Activated T-helper 2 cell treated with anti-CD3 and anti-CD28 coated beads, Interferon-gamma antibody, Interleukin-2, Interleukin-4, amounts not matched to agents 10 μg/mL and 5 μg/mL and 100 μg/mL, durations not matched to agents 14 hours and 24 hours and 36 hours (primary cell): ENCODE measurements around the gene DNAJB14. TPM values are rescaled to one million over a fixed set of nuclear protein-coding genes. Genes with fewer than 3 reads are reported as not detected.
"Not testable (repeated sequence)": the region's sequence is repeated elsewhere in the genome, so short reads cannot be mapped to it uniquely, and the experiment has no call there.

Experiments used
- DNase-seq: peaks from one replicate; pipeline ENCODE4 v3.0.0; 2021; ENCODE audit warnings: low spot score
- H3K27ac Mint-ChIP-seq: one replicate; pipeline ENCODE4 v1.8.0; 2021; ENCODE audit warnings: mixed read lengths
- H3K27me3 Mint-ChIP-seq: one replicate; pipeline ENCODE4 v1.8.0; 2021; ENCODE audit warnings: low read depth, mixed read lengths
- H3K36me3 Mint-ChIP-seq: one replicate; pipeline ENCODE4 v1.8.0; 2021; ENCODE audit warnings: low read depth, mixed read lengths
- H3K4me1 Mint-ChIP-seq: one replicate; pipeline ENCODE4 v1.8.0; 2021; ENCODE audit warnings: low read depth, mixed read lengths
- H3K4me3 Mint-ChIP-seq: one replicate; pipeline ENCODE4 v1.8.0; 2021; ENCODE audit warnings: low read depth, mild to moderate bottlenecking, moderate library complexity, mixed read lengths
- H3K9me3 Mint-ChIP-seq: one replicate; pipeline ENCODE4 v1.8.0; 2021; ENCODE audit warnings: mixed read lengths
- intact Hi-C: fragments of 100-400 bp; cut with micrococcal nuclease; formaldehyde crosslinking; loops from one replicate; pipeline ENCODE4 v1.15.1; 2023
- total RNA-seq: library from RNA; stranded (reverse); gene quantifications from 2 replicates; pipeline ENCODE4 v1.2.3, GENCODE V29; 2022

Gene DNAJB14
- total RNA-seq, 1 donor from 2014 or later: 49.9 TPM

DNA sequence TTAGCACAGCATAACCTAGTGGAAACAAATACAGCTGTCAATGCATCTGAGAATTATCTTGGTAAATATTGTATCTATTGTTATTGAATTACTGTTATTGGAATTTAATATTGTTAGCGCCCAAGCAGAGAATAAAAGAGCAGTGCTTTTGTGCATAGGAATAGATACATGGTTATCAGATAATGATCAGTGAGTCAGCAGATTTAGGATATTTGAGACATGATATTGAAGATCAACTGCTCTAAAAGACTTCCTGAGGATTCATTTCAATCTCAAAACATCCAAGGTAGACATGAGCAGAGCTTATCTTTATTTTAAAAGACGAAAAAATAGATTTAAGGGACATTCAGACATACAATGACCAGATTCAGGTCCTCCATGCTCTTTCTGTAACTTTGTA, 14.2 kb upstream of the DNAJB14 start:
- peaks cover 17% of the 10 kb centered on the region for H3K9me3 Mint-ChIP-seq
- intact Hi-C loops: no loop called here
- H3K4me3 Mint-ChIP-seq: no peak overlapping the region
- H3K4me1 Mint-ChIP-seq: peaks cover 15% of the 10 kb centered on the region
- peaks cover 15% of the 10 kb centered on the region for H3K36me3 Mint-ChIP-seq
- no peak overlapping the region for H3K27ac Mint-ChIP-seq
- peaks cover 4% of the 10 kb centered on the region for H3K27me3 Mint-ChIP-seq
- DNase-seq: no peak

DNA sequence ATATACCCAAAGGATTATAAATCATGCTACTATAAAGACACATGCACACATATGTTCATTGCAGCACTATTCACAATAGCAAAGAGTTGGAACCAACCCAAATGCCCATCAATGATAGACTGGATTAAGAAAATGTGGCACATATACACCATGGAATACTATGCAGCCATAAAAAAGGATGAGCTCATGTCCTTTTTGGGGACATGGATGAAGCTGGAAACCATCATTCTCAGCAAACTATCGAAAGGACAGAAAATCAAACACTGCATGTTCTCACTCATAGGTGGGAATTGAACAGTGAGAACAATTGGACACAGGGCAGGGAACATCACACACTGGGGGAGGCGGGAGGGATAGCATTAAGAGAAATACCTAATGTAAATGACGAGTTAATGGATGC, 11.8 kb upstream of the DNAJB14 start:
- H3K4me1 Mint-ChIP-seq, H3K4me3 Mint-ChIP-seq, H3K27me3 Mint-ChIP-seq, H3K27ac Mint-ChIP-seq, DNase-seq: not testable (repeated sequence)
- H3K36me3 Mint-ChIP-seq: peaks cover 15% of the 10 kb centered on the region
- peaks cover 17% of the 10 kb centered on the region for H3K9me3 Mint-ChIP-seq
- intact Hi-C loops: loop anchor here (10.0 kb wide), 1 partner anchor 1067 kb away; no protein-coding TSS in a partner anchor

DNA sequence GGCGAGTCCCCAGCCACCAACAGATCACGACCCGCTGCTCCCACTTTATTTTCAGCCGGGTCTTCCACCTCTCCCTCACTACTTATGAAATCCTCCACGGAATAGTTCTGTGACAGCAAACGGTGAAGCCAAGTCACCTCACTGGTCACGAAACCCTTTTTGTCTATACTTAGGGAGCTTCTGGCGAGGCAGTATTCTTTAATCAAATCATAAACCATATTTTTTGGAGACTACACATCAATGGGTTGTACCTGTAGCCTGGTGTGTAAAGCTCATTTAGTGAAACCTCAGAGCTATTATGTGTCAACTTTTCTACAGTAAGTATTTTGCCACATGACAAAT, 4.5 kb upstream of the DNAJB14 start:
- Mint-ChIP-seq H3K9me3 (peaks cover 2% of the 10 kb centered on the region), H3K4me3 (no peak overlapping the region), H3K4me1 (peaks cover 18% of the 10 kb centered on the region), H3K36me3 (peaks cover 19% of the 10 kb centered on the region), H3K27ac (no peak overlapping the region), H3K27me3 (no peaks in the 10 kb centered on the region)
- intact Hi-C loops: loop anchor here (5.0 to 10.0 kb wide), 2 partner anchors 141 to 1074 kb away; no protein-coding TSS in a partner anchor
- no peak for DNase-seq

DNA sequence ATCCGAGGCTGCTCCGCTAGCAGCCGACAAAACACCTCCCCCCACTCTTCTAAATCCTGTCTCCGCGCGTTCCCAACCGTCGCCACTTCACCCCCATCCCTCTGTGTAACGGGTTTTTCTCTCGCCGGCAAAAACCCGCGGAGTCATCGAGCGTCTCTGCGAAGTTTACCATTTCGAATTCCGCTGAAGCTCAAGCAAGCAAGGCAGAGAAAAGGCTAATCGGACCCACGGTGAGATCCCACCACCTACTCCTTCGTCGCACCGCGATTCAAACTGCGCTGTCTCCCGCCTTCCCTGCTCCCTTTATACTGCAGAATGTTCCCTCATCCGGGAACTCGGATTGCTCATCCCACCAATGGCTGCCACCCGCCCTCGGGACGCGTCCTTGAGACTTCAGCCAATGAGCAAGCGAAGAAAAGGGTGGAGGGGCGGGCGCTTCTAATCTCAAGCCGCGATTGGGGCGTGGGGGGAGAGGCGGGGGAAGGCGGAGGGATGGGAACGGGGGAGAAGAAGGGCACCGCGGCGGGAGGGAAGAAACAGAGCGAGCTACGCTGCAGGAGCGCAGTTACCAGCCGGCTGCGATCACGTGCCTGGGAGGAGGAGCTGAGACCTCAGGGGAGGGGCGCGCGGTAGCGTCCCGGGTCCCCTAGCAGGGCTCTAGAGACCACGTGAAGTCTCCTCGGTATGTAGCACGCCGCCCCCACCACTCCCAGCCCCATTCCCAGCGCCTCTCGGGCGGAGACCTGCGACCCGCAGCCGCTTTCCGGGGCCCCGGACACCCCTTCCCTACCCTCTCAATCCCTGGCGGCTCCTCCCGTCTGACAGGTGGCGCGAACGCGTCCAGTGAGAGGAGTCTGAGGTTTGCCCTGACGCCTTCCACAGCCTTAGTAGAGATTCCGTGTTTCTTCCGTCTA, 3.8 kb upstream of the DNAJB14 start, which contains the start of gene H2AZ1:
Gene H2AZ1, minus strand, starts transcription at position 277 of the 914 bp plus-strand sequence. Its CDS starts 105 bp downstream, at position 172.
- intact Hi-C loops: loop anchor here (1.0 to 10.0 kb wide), 10 partner anchors 56 to 1397 kb away; partner anchors contain the start of genes ADH5, LAMTOR3, METAP1 and PPP3CA
- Mint-ChIP-seq H3K27ac (no peak within 1 kb of the TSS), H3K9me3 (no peaks in the 10 kb centered on the region), H3K4me3 (no peak within 1 kb of the TSS), H3K4me1 (peaks cover 24% of the 10 kb centered on the region), H3K36me3 (peaks cover 23% of the 10 kb centered on the region), H3K27me3 (no peaks in the 10 kb centered on the region)
- peak; percentile 95 for DNase-seq

DNA sequence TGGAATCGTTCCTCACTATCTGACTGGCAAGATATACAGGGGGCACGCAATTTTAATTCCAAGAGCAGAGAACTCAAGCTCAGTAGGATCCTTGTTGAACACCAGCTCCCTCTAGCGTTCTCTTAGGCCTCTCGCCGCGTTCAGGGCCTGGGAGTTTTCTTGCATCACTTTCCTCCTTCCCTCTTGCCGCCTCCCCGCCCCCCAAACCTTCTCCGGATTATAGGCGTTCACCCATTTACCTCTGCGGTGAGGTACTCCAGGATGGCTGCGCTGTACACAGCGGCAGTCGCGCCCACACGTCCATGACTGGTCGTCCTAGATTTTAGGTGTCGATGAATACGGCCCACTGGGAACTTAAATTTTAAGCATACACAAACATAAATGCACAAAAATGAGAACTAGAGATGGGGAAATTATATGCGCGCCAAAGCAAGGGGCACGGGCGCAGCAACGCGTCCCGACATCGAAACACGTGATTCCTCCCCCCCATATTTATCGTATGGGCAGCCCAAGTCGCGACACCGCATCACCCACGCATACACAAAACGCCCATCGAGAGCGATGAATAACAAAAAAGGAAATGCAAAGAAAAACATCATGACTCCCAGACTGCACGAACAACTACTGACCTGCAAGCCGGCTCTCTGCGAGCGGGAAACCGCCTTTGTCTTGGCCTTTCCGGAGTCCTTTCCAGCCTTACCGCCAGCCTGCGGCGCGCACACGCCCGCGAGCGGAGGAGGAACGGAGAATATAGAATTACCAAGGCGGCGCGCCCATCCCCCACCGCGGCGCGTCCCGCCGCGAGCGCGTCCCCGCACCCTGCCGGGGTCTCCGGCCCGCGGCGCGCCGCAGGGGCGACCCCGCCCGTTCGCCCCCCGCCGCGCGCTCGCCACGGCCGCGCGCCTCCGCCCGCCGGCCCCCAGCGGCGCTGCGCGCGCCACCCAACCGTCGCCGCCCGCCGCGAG, 2.9 kb upstream of the DNAJB14 start:
- Mint-ChIP-seq H3K4me3 (no peak overlapping the region), H3K27me3 (no peaks in the 10 kb centered on the region), H3K27ac (no peak overlapping the region), H3K9me3 (no peaks in the 10 kb centered on the region), H3K36me3 (peaks cover 31% of the 10 kb centered on the region), H3K4me1 (peaks cover 31% of the 10 kb centered on the region)
- intact Hi-C loops: loop anchor here (1.0 to 10.0 kb wide), 8 partner anchors 55 to 1398 kb away; partner anchors contain the start of genes ADH5, LAMTOR3, METAP1 and PPP3CA
- DNase-seq: peak; percentile 87

DNA sequence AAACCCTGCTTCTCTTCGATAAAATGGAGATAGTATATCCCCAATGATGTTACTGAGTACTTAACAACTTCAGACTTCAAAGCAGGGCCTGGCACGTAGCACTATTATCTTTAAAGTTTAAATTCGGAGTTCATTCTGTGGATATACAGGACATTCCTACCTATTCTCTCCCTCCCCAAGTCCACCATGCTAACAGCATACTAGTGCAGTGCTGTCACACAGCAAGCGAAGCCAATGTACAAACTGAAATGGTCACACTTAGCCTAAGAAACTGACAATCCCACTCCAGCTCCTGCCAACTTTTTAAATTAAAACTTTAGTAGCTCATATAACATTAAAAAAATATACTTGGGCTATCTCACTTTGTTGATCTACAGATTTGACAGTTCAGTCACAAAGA, 1.2 kb upstream of the DNAJB14 start:
- H3K4me1 Mint-ChIP-seq: peaks cover 48% of the 10 kb centered on the region
- H3K27me3 Mint-ChIP-seq: no peaks in the 10 kb centered on the region
- DNase-seq: no peak
- peak overlapping the region; percentile 98 for H3K27ac Mint-ChIP-seq
- peaks cover 48% of the 10 kb centered on the region for H3K36me3 Mint-ChIP-seq
- H3K4me3 Mint-ChIP-seq: no peak overlapping the region
- peaks cover 6% of the 10 kb centered on the region for H3K9me3 Mint-ChIP-seq
- intact Hi-C loops: loop anchor here (2.0 to 10.0 kb wide), 6 partner anchors 99 to 1400 kb away; partner anchors contain the start of genes ADH5, DAPP1, METAP1 and PPP3CA

DNA sequence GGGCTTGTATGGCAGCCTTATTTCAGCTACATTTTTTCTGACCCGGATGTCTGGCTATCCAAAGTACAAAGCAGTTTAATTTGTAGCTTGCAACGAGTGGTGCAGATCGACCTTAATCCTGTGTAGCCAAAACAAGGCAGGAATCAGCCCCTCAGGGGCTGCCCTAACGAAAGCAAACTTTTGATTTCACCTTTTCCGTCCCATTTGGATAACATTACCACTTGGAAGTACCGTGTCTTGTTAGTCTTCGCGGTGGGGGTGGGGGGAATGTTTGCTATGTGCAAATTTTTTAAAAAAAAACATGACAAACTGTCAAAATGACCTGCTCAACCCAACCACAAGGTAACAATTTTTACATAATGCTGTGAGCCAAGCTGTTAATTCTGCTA, 766 bp upstream of the DNAJB14 start:
- peak overlapping the region; percentile 98 for H3K27ac Mint-ChIP-seq

DNA sequence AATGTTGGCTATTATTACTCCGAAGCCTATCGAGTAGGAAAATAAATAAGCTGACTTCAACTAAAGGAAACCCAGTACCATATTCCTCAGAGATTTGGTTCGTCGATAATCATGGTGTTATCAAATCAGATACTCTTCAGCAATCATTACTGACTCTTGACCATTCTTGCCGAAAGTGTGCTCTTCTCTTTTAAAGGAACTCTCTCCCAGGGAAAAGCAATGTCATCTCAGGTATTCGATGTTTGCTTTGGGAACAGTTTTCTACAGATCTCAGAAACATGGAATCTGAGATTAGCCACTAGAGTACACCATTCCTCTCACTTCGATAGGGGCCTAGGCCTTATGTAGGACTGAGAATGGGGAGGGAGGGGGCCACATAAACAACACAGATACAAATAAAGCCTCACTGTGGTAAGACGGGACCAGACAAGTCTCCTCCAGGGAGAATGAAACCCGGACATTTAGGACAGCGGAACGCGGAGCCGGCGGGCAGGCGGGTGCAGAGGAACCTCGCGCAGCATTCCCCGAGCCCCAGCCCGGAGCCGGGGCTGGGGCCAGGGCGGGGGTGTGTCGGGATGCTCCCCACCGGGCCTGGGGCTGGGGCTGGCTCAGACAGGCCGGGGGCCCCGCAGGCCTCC, 581 bp downstream of the DNAJB14 start:
- peaks cover 6% of the 10 kb centered on the region for H3K9me3 Mint-ChIP-seq
- H3K4me3 Mint-ChIP-seq: peak overlapping the region; percentile 100
- peaks cover 60% of the 10 kb centered on the region for H3K36me3 Mint-ChIP-seq
- no peak for DNase-seq
- peak overlapping the region; percentile 96 for H3K27ac Mint-ChIP-seq
- peaks cover 52% of the 10 kb centered on the region for H3K4me1 Mint-ChIP-seq
- H3K27me3 Mint-ChIP-seq: no peaks in the 10 kb centered on the region
- intact Hi-C loops: loop anchor here (2.0 to 10.0 kb wide), 5 partner anchors 129 to 1401 kb away; partner anchors contain the start of genes ADH5, DAPP1, METAP1 and PPP3CA

More for the DNA sequence above, 766 bp upstream of the DNAJB14 start:
- Mint-ChIP-seq H3K27me3 (no peaks in the 10 kb centered on the region), H3K4me1 (peaks cover 50% of the 10 kb centered on the region), H3K9me3 (peaks cover 6% of the 10 kb centered on the region), H3K4me3 (no peak overlapping the region), H3K36me3 (peaks cover 53% of the 10 kb centered on the region)
- no peak for DNase-seq
- intact Hi-C loops: loop anchor here (2.0 to 10.0 kb wide), 5 partner anchors 130 to 1400 kb away; partner anchors contain the start of genes ADH5, DAPP1, METAP1 and PPP3CA

DNA sequence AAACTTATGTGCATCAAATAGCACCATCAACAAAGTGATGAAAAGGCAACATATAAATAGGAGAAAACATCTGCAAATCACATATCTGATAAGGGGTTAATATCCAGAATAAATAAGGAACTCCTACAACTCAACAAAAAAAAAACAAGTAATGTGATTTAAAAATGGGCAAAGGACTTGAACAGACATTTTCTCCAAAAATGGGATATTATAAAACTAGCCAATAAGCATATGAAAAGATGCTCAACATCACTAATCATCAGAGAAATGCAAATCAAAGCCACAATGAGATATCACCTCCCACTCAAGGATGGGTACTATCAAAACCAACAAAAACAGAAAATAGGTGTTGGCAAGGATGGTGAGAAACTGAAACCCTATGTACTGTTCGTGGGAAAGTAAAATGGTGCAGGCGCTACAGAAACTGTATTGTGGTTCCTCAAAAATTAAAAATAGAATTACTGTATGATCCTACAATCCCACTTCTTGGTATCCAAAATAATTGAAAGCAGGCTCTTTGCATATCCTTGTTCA, 2.4 kb downstream of the DNAJB14 start:
- no peaks in the 10 kb centered on the region for H3K27me3 Mint-ChIP-seq
- H3K4me1 Mint-ChIP-seq: peaks cover 56% of the 10 kb centered on the region
- H3K9me3 Mint-ChIP-seq: peaks cover 6% of the 10 kb centered on the region
- peak overlapping the region; percentile 51 for H3K4me3 Mint-ChIP-seq
- no peak for DNase-seq
- intact Hi-C loops: loop anchor here (10.0 kb wide), 2 partner anchors 859 to 949 kb away; partner anchors contain the start of genes ADH5 and METAP1
- no peak overlapping the region for H3K27ac Mint-ChIP-seq
- H3K36me3 Mint-ChIP-seq: peaks cover 66% of the 10 kb centered on the region

DNA sequence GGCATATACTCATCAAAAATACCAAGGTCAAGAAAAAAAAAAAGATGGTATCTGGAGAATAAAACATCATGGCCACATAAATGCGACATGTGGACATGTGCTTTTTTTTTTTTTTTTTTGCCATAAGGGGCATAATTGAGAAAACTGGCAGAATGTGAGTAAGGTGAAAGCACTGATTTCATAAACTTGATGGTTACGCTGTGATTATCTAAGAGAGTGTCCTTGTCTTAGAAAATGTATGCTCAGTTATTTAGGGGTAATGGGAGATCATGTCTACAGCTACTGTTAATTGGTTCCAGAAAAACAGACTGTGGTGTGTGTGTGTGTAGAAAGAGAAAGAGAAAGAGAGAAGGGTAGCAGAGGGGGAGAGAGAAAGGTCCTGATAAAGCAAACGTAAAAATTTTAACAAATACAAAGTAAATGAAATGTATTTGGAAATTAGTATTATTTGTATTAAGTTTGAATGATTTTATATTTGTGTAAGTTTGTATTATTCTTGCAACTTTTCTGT, 8.1 kb downstream of the DNAJB14 start:
- Mint-ChIP-seq H3K36me3 (peaks cover 70% of the 10 kb centered on the region), H3K27me3 (no peaks in the 10 kb centered on the region), H3K9me3 (peaks cover 25% of the 10 kb centered on the region), H3K4me3 (no peak overlapping the region), H3K4me1 (peaks cover 21% of the 10 kb centered on the region), H3K27ac (no peak overlapping the region)
- no peak for DNase-seq
- intact Hi-C loops: no loop called here

DNA sequence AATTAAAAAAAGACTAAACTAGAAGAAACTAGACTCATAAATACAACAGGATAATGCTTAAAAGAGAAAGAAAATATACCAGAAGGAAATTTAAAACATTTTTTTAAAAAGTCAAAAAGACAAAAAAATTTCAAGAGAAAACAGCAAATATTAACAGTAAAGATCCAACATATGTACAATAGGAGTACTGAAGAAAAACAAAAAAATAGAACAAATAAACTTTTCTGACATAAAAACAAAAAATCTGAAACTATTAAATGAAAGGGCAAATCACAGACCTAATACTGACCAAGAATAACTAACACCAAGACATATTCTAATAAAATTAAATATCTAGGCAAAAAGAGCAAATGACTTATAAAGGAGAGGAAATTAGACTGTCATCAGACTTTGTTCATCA, 11.5 kb downstream of the DNAJB14 start:
- no peak for DNase-seq
- H3K27ac Mint-ChIP-seq: no peak overlapping the region
- intact Hi-C loops: no loop called here
- H3K4me3 Mint-ChIP-seq: no peak overlapping the region
- peaks cover 29% of the 10 kb centered on the region for H3K9me3 Mint-ChIP-seq
- peaks cover 21% of the 10 kb centered on the region for H3K4me1 Mint-ChIP-seq
- H3K36me3 Mint-ChIP-seq: peaks cover 73% of the 10 kb centered on the region
- H3K27me3 Mint-ChIP-seq: no peaks in the 10 kb centered on the region
